Gastrocnemius medialis (tissue), 4 donors: ENCODE data around the gene STMN1.

Source experiments
- CTCF ChIP-seq, 5 experiments: fragments of 450-650 bp in 3 of 5; fragments of 200-600 bp in 2 of 5; sonication (generic) in 2 of 5; IDR thresholded peaks in 4 of 5; conservative IDR thresholded peaks in 1 of 5; 1 replicate in 4 of 5; 2 replicates in 1 of 5; pipeline ENCODE4 v1.5.1; 2016 to 2019; ENCODE audit warnings: antibody characterized with exemption in 5 of 5, mild to moderate bottlenecking in 3 of 5, moderate library complexity in 3 of 5
- POLR2A ChIP-seq, 2 donors: fragments of 450-650 bp; IDR thresholded peaks; one replicate each; pipeline ENCODE4 v1.6.1; 2017; ENCODE audit warnings: antibody characterized with exemption in 2 of 2, mild to moderate bottlenecking in 2 of 2, moderate library complexity in 2 of 2

GRCh38 chr1:25955553-25955952 is 49.3 kb upstream of the STMN1 start:
- no peak for TF ChIP-seq POLR2A (IDR thresholded peaks at IDR 0.05)
- TF ChIP-seq CTCF (IDR thresholded peaks at IDR 0.05 in 4 of 5, conservative IDR thresholded peaks at IDR 0.05 in 1 of 5), result no peak
